DMS153 (cell line): ENCODE data around the gene SLC12A7.
"Not testable (repeated sequence)": the region's sequence is repeated elsewhere in the genome, so short reads cannot be mapped to it uniquely, and the experiment has no call there.

Source experiments
- DNase-seq: peaks from one replicate; lab custom pipeline; 2025; lab: John Stamatoyannopoulos, UW

The SLC12A7 gene

GRCh38 chr5:1062761-1063568, 48.9 kb downstream of the SLC12A7 start:
- DNase-seq = no peak

GRCh38 chr5:1061916-1062315, 49.9 kb downstream of the SLC12A7 start:
- no peak for DNase-seq

DNA sequence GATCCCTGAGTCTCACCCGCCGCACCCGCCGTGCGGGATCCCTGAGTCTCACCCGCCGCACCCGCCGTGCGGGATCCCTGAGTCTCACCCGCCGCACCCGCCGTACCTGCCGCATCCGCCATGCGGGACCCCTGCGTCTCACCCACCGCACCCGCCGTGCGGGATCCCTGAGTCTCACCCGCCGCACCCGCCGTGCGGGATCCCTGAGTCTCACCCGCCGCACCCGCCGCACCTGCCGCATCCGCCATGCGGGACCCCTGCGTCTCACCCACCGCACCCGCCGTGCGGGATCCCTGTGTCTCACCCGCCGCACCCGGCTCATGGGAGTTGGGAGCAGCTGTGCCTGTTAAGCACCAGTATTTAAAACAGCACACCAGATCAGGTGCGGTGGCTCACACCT, 50.6 kb downstream of the SLC12A7 start:
- DNase-seq = not testable (repeated sequence)

GRCh38 chr5:1060535-1060981, 51.3 kb downstream of the SLC12A7 start:
- no peak for DNase-seq

GRCh38 chr5:1059884-1060263, 52.0 kb downstream of the SLC12A7 start:
- DNase-seq = no peak

DNA sequence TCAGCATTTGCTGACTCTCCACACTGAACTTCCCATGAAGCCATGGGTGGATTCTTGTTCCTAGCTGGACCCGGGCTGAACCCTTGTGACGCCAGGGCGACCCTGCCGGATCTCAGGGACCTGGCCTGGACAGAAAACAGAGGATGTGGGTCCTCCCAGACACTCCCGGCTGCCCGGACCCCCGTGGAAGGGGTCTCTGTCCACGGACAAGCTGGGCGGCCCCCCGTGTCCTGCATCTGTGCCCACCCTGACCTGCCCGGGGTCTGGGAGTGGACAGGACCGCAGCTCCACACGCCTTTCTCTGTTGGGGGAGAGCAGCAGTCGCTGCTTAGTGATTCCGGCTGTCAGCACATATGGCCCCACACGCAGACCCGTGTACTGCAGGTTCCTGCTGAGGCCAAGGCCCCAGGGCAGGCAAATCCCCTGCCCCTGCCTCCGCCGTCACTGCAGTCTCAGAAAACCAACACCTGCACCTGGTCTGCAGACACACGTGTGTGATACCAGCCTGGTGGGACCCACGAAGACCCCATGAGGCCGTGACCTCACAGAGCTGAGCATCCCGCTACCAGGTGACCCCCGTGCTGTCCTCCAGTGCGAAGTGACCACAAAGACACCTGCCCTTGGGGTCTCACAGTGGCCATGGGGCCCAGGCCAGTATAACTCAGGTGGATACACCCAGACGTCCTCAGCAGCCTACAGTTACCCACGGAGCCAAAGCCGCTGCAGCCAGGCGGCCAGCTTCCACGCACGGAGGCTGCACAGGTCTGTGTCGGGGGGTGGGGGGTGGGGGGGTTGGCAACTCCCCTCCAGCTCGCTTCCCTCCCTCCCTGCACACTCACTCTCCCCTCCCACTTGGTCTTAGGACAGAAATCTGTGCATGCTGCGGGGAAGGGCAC, 52.6 kb downstream of the SLC12A7 start:
- no peak for DNase-seq

GRCh38 chr5:1058083-1058945, 53.5 kb downstream of the SLC12A7 start:
- DNase-seq = no peak

DNA sequence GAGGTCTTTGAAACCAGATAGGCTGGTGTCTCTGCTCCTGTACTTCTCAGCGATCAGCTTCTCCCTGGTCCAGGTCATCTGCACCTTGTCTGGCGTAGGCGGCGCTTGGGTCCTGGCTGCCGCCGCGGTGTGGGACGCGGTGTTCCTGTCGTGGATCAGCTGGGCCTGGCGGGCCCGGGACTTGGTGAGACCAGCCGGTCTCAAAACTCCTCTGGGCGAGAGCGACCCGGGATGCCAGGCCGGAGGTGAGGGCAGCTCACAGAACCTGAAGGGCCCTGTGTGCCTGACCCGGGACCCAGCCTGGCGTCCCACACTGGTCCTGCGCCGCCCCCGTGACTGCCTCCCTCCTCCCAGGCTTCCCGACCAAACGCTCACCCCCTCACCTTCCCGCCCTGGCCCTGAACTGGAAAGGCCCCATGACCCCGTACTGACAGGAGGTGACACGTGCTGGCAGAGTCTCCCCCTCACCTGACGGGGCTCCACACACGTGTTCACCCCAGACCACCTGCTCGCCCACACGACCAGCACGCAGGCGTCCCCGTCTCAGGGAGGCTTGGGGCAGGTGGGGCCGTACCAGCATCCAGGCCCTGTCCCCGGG, 54.3 kb downstream of the SLC12A7 start:
- DNase-seq = no peak

DNA sequence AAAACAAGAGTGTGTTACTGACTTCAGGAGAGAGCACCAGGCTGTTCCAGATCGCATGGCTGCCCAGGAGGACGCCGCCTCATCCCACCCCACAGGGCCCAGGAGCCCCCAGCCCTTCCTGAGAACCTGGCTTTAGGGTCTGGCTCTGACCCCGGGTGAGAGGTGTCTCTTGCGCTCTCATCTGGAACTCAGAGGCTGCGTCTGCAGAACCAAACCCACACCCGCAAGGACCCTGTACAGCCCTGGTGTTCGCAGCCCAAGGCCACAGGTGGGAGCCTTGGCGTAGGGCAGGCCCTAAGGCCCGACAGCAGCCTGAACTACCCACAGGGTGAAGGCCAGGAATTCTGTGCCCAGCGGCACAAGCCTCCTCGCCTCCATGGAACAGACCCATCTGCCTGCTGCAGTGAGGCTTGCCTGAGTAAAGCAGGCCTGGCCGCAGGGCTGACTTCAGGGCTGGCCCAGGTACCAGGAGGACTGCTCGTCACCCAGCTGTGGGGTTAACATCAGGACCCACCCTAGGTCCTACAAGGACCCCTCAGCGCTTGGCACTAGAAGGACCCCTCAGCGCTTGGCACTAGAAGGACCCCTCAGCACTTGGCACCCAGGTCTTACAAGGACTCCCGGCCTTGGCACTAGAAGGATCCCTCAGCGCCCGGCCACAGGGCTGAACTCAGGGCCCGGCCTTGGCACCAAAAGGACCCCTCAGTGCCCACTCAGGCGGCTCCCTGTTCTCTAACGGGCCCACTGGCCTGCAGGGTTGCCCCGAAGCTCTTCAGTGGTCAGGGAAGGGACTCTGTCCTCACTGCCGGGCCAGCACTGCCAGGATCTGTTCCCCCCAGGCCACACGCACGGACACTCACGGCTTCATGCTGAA, 55.0 kb downstream of the SLC12A7 start:
- no peak for DNase-seq

GRCh38 chr5:1055896-1056610, 55.8 kb downstream of the SLC12A7 start:
- no peak for DNase-seq

DNA sequence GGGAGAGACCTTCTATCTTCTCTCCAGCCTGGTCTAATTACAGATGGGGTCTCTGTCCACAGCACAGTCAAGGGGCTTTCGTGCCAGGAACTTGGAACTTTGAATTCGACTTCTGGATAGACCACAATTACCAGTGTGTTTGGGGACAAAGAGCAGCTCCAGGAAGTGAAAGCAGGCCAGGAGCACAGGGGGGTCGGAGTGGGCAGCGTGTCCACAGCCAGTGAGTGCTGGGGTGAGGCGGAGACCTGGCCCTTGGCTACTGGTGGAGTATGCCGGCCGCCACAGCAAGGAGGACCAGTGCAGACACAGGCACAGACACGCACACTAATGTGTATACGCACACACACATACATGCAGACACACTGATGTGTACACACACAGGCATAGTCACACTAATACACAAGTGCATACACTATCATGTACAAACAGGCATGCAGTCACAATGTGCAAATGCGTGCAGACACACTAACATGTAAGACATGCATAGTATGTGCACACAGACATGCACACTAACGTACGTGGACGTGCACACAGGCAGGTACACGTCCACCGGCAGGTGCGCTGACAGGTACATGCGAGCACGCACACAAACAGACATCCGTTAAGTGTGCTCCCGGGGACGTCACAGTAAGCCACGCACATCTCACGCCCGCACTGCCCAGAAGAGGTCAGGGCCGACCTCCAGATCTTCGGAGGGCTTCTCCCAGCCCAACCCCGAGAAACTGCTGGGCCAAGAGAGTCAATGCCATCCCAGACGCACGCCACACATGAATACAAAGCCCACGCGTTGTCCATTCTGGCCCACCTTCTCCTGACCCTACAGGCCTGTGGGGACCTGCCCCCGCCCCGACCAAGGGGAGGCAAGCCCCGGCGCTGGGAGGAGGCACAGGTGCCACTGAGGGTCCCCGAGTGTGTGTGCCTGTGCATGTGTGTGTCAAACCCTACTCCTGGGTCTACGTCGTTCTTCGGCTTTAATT, 56.8 kb downstream of the SLC12A7 start:
- DNase-seq = no peak

- no peak for DNase-seq
These were observed 57.7 kb downstream of the SLC12A7 start for GRCh38 chr5:1054018-1054798.

GRCh38 chr5:1053391-1054017, 58.4 kb downstream of the SLC12A7 start:
- DNase-seq = no peak

DNA sequence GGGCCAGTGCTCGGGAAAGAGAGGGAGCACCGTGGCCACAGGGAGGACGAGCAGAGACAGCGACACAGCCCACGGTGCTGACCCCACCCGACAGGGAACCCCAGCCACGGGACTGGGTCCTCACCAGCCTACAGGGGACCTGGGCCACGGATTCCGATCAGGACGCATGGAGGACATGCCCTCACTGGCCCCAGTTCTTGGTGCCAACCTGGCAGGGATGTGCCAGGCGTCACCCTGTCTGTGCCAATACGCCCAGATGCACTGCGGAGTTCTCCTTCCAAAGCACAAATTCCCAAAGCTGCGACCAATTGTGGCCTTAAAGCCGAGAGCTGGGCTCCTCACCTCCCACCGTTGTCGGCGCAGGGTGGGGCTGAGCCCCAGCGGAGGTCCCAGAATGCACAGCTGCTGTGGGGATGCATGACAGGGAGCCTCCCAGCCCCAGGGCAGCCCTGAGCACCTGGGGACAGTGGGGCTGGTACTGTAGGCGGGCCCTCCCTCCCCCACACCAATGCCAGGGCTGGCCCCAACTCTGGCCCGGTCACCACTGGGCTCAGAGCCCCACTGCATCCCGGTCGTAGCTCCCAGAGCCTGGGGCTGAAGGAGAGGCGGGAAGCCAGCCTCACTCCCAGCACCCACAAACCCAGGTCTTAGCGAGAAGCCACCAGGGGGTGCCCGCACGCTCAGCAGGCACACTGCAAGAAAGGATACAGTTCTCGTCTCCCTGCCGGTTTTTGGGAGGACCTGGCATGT, 59.0 kb downstream of the SLC12A7 start:
- DNase-seq = no peak

GRCh38 chr5:1052076-1052475, 59.8 kb downstream of the SLC12A7 start:
- DNase-seq = no peak

GRCh38 chr5:1051366-1051720, 60.5 kb downstream of the SLC12A7 start:
- DNase-seq = no peak
